K562 (cell line): ENCODE measurements around the gene INTS6. TPM values are rescaled to one million over a fixed set of nuclear protein-coding genes. Genes with fewer than 3 reads are reported as not detected.

Experiments
- ARID4B ChIP-seq: sonication (generic); formaldehyde crosslinking; IDR thresholded peaks from 2 replicates; pipeline ENCODE4 v1.8.0; 2022; ENCODE audit warnings: mild to moderate bottlenecking, missing genetic modification reagents
- MAX ChIP-seq: sonication (generic); formaldehyde crosslinking; IDR thresholded peaks from 2 replicates; pipeline ENCODE4 v1.9.0; 2022; ENCODE audit warnings: mild to moderate bottlenecking, missing genetic modification reagents
- NFIC ChIP-seq: fragments of 450-650 bp; IDR thresholded peaks from 2 replicates; pipeline ENCODE4 v1.6.1; 2017; ENCODE audit warnings: mild to moderate bottlenecking, inconsistent platforms
- NFRKB ChIP-seq: fragments of 450-650 bp; IDR thresholded peaks from 2 replicates; pipeline ENCODE4 v1.6.1; 2016; ENCODE audit warnings: low read depth
- NONO ChIP-seq, 2 experiments: fragments of 200-400 bp in 1 of 2; fragments of 450-650 bp in 1 of 2; formaldehyde crosslinking in 1 of 2; IDR thresholded peaks; 2 replicates each; pipeline ENCODE4 v1.6.1; 2017; ENCODE audit warnings: low read depth in 2 of 2, mild to moderate bottlenecking in 2 of 2, moderate library complexity in 2 of 2, low read length in 1 of 2
- POLR2AphosphoS2 ChIP-seq: IDR thresholded peaks from 2 replicates; pipeline ENCODE4 v1.6.1; 2012; ENCODE audit warnings: low read length, improper control_type of control experiment
- RAD51 ChIP-seq: fragments of 450-650 bp; IDR thresholded peaks from 2 replicates; pipeline ENCODE4 v1.7.1; 2016; ENCODE audit warnings: low read depth, mild to moderate bottlenecking, borderline replicate concordance
- THRB ChIP-seq: fragments of 450-650 bp; formaldehyde crosslinking; conservative IDR thresholded peaks from 2 replicates; pipeline ENCODE4 v1.4.0; 2022; ENCODE audit warnings: mild to moderate bottlenecking, missing genetic modification characterization
- ZBED1 ChIP-seq: IDR thresholded peaks from 2 replicates; pipeline ENCODE4 v1.6.1; 2014
- ZBTB43 ChIP-seq: sonication (generic); formaldehyde crosslinking; IDR thresholded peaks from 2 replicates; pipeline ENCODE4 v1.8.0; 2023; ENCODE audit warnings: mild to moderate bottlenecking, missing genetic modification reagents
- ZFP36 ChIP-seq: fragments of 150-350 bp; IDR thresholded peaks from 2 replicates; pipeline ENCODE4 v1.6.1; 2018; ENCODE audit warnings: low read length, low read depth; ENCODE audit not compliant: partially characterized antibody
- ZNF518B ChIP-seq: fragments of 250-450 bp; sonication (Bioruptor Pico); IDR thresholded peaks from 2 replicates; pipeline ENCODE4 v1.5.0; 2021; ENCODE audit warnings: mild to moderate bottlenecking, moderate library complexity
- polyA plus RNA-seq, 8 experiments: library from polyadenylated mRNA; depleted of rRNA in 4 of 8; stranded (reverse) in 5 of 8; unstranded in 3 of 8; fragments of >200 nt; fragmentation: Nextera tagmentation in 2 of 8; fragmentation: Illumina TruSeq in 1 of 8; extraction: Ambion mirVana in 2 of 8; extraction: Trizol in 1 of 8; gene quantifications; 2 replicates each; pipeline versions ENCODE4 v1.2.1 to v1.2.3, GENCODE V29; 2011 to 2014; ENCODE audit warnings: inconsistent platforms in 1 of 8, missing spikeins in 1 of 8
- total RNA-seq, 7 experiments: library from RNA; depleted of rRNA in 6 of 7; stranded (reverse); fragments of >200 nt in 6 of 7; fragmentation: Illumina TruSeq in 2 of 7; extraction: Trizol in 2 of 7; gene quantifications; 2 replicates each; pipeline versions ENCODE4 v1.2.1 to v1.2.3, GENCODE V29; 2011 to 2021; ENCODE audit warnings: low replicate concordance in 1 of 7

The INTS6 gene
- total and polyA plus RNA-seq, 9 of the 15 experiments (the other 6 are each of a cell fraction or from before 2014, with no cell fraction given) = 3.7 to 29.8 (median 16.1) TPM

GRCh38 chr13:51452361-51453206 lies at the start of gene INTS6 (continued):
- TF ChIP-seq ARID4B (CRISPR knock-in tag) (peak; percentile 66), ZNF518B (CRISPR knock-in tag) (no peak), RAD51 (peak; percentile 94), THRB (CRISPR knock-in tag) (0 out of 2 replicates have a peak, but pooled peaks have one; percentile 23), MAX (CRISPR knock-in tag) (peak; percentile 69), POLR2AphosphoS2 (peak; percentile 94), ZBED1 (0 out of 2 replicates have a peak, but pooled peaks have one; percentile 56), ZBTB43 (CRISPR knock-in tag) (0 out of 2 replicates have a peak, but pooled peaks have one; percentile 42), ZFP36 (no peak), NFIC (peak; percentile 58), NFRKB (peak; percentile 47; the same call in 1 of the 2 replicates), NONO (IDR thresholded peaks at IDR 0.05; ENCODE audit: low read depth in 2 of 2, low read length in 1 of 2) (peak in 1 of 2 experiments; percentile 84; a peak in 2 of 4 replicates)
